CD14-positive monocyte (primary cell): ENCODE results near the gene AP4S1. TPM values are rescaled to one million over a fixed set of nuclear protein-coding genes. Genes with fewer than 3 reads are reported as not detected.
A peak's percentile ranks its signal among the peaks of the same experiment; 100 is the strongest.

Experiments
- DNase-seq, 3 donors: peaks; one replicate each; pipeline ENCODE4 v3.0.0-alpha.2; 2011 to 2022
- H2AFZ ChIP-seq: 2 replicates; pipeline ENCODE4 v1.6.0; 2012; ENCODE audit warnings: mild to moderate bottlenecking, low read depth, low read length, inconsistent platforms; ENCODE audit not compliant: insufficient read depth, poor library complexity, severe bottlenecking
- H3K27ac ChIP-seq, 2 donors: 1 replicate in 1 of 2; 2 replicates in 1 of 2; pipeline ENCODE4 v1.5.1; 2012 to 2013; ENCODE audit warnings: low read length in 2 of 2, control low read depth in 1 of 2, inconsistent platforms in 1 of 2, low read depth in 1 of 2, mild to moderate bottlenecking in 1 of 2
- H3K27me3 ChIP-seq, 2 donors: one replicate each; pipeline versions ENCODE4 v1.6.0 to v1.6.1; 2011 to 2013; ENCODE audit warnings: low read length in 2 of 2; ENCODE audit not compliant: control insufficient read depth in 2 of 2, insufficient read depth in 2 of 2
- H3K36me3 ChIP-seq, 2 donors: replicated peaks in 1 of 2; 1 replicate in 1 of 2; 2 replicates in 1 of 2; pipeline versions ENCODE4 v1.5.1 to v1.6.1; 2012 to 2013; ENCODE audit warnings: low read length in 2 of 2, control low read depth in 1 of 2, inconsistent platforms in 1 of 2, mild to moderate bottlenecking in 1 of 2; ENCODE audit not compliant: insufficient read depth in 2 of 2, control insufficient read depth in 1 of 2
- H3K4me1 ChIP-seq, 2 donors: 1 replicate in 1 of 2; 2 replicates in 1 of 2; pipeline versions ENCODE4 v1.5.1 to v1.6.1; 2012 to 2013; ENCODE audit warnings: low read length in 2 of 2, control low read depth in 1 of 2, inconsistent platforms in 1 of 2, mild to moderate bottlenecking in 1 of 2, moderate library complexity in 1 of 2; ENCODE audit not compliant: insufficient read depth in 2 of 2, control insufficient read depth in 1 of 2
- H3K4me2 ChIP-seq: replicated peaks from 2 replicates; pipeline ENCODE3; 2012; ENCODE audit warnings: low read length, moderate library complexity, mild to moderate bottlenecking; ENCODE audit not compliant: poor library complexity, severe bottlenecking; ENCODE audit errors: extremely low read depth
- H3K4me3 ChIP-seq, 3 experiments: fragments of 200-600 bp in 1 of 3; sonication (generic) in 1 of 3; replicated peaks in 1 of 3; 1 replicate in 2 of 3; 2 replicates in 1 of 3; pipeline ENCODE4 v1.5.1; 2011 to 2013; ENCODE audit warnings: low read length in 3 of 3, mild to moderate bottlenecking in 3 of 3, control low read depth in 2 of 3, low read depth in 2 of 3, inconsistent platforms in 1 of 3, moderate library complexity in 1 of 3
- H3K79me2 ChIP-seq: 2 replicates; pipeline ENCODE4 v1.6.0; 2012; ENCODE audit warnings: mild to moderate bottlenecking, control low read depth, inconsistent platforms, low read length, moderate library complexity; ENCODE audit not compliant: insufficient read depth
- H3K9ac ChIP-seq: 2 replicates; pipeline ENCODE4 v1.6.0; 2017; ENCODE audit warnings: low read length, mild to moderate bottlenecking; ENCODE audit not compliant: insufficient read depth, poor library complexity, severe bottlenecking
- H3K9me3 ChIP-seq, 2 donors: replicated peaks in 1 of 2; 1 replicate in 1 of 2; 2 replicates in 1 of 2; pipeline versions ENCODE4 v1.5.1 to v1.6.1; 2012 to 2013; ENCODE audit warnings: low read length in 2 of 2, control low read depth in 1 of 2; ENCODE audit not compliant: control insufficient read depth in 1 of 2, insufficient read depth in 1 of 2
- H4K20me1 ChIP-seq: 2 replicates; pipeline ENCODE4 v1.6.0; 2012; ENCODE audit warnings: mild to moderate bottlenecking, low read length, control low read depth, moderate library complexity; ENCODE audit not compliant: insufficient read depth
- H3K27ac Mint-ChIP-seq, 7 donors: one replicate each; pipeline ENCODE4 v1.8.0; 2020; ENCODE audit warnings: mild to moderate bottlenecking in 7 of 7, mixed read lengths in 7 of 7, moderate library complexity in 6 of 7, inconsistent platforms in 2 of 7
- H3K27me3 Mint-ChIP-seq, 3 donors: one replicate each; pipeline ENCODE4 v1.8.0; 2021 to 2022; ENCODE audit warnings: low read depth in 3 of 3, mild to moderate bottlenecking in 3 of 3, mixed read lengths in 3 of 3, moderate library complexity in 3 of 3, inconsistent platforms in 1 of 3
- H3K36me3 Mint-ChIP-seq, 2 donors: one replicate each; pipeline ENCODE4 v1.8.0; 2020; ENCODE audit warnings: mixed read lengths in 2 of 2, inconsistent platforms in 1 of 2, mild to moderate bottlenecking in 1 of 2
- H3K4me1 Mint-ChIP-seq: one replicate; pipeline ENCODE4 v1.8.0; 2020; ENCODE audit warnings: mild to moderate bottlenecking, mixed read lengths
- H3K4me3 Mint-ChIP-seq, 2 donors: one replicate each; pipeline ENCODE4 v1.8.0; 2020; ENCODE audit warnings: mild to moderate bottlenecking in 2 of 2, mixed read lengths in 2 of 2, moderate library complexity in 1 of 2
- H3K9me3 Mint-ChIP-seq, 7 donors: one replicate each; pipeline ENCODE4 v1.8.0; 2020 to 2022; ENCODE audit warnings: mixed read lengths in 7 of 7, mild to moderate bottlenecking in 6 of 7, moderate library complexity in 6 of 7, inconsistent platforms in 2 of 7
- CTCF ChIP-seq: fragments of 200-600 bp; IDR thresholded peaks from one replicate; pipeline ENCODE4 v1.8.0; 2022; ENCODE audit warnings: antibody characterized with exemption, mild to moderate bottlenecking
- WGBS: methylation state at CpG from one replicate; pipeline ENCODE4 v1.1.5; 2013; ENCODE audit warnings: missing lambda C conversion rate; ENCODE audit not compliant: insufficient coverage; 5-methylcytosine and 5-hydroxymethylcytosine counted together
- intact Hi-C, 2 donors: fragments of 100-400 bp; cut with micrococcal nuclease; formaldehyde crosslinking; loops; one replicate each; pipeline versions ENCODE4 v1.15.0 to v1.15.1; 2023
- polyA plus RNA-seq, 3 donors: library from polyadenylated mRNA; depleted of rRNA in 1 of 3; unstranded in 2 of 3; stranded (reverse) in 1 of 3; fragments of 300-500 nt in 2 of 3; fragments of >200 nt in 1 of 3; fragmentation: Illumina TruSeq in 2 of 3; gene quantifications; 1 replicate in 2 of 3; 2 replicates in 1 of 3; pipeline ENCODE4 v1.2.3, GENCODE V29; 2012 to 2021

Gene AP4S1
- polyA plus RNA-seq, 3 donors, result 1.7 to 5.1 (median 2.8) TPM

GRCh38 chr14:30985796-30986195, 39.7 kb upstream of the AP4S1 start:
- H3K4me2 ChIP-seq, result no peak overlapping the region
- Mint-ChIP-seq H3K4me1 (peaks cover 10% of the 10 kb centered on the region), H3K27ac (peak overlapping the region in 1 of 7 donors; percentile 42), H3K9me3 (no peaks in the 10 kb centered on the region), H3K27me3 (no peaks in the 10 kb centered on the region), H3K4me3 (no peak overlapping the region), H3K36me3 (peaks cover 3 to 16% of the 10 kb centered on the region in 2 donors)
- H2AFZ ChIP-seq, result no peak overlapping the region
- no peaks in the 10 kb centered on the region for H3K36me3 ChIP-seq
- peaks cover 3 to 6% of the 10 kb centered on the region in 2 donors for H3K4me1 ChIP-seq
- no peaks in the 10 kb centered on the region for H3K27me3 ChIP-seq
- intact Hi-C loops, result loop anchor here in 1 of 2 donors (10.0 kb wide), 1 partner anchor 49 kb away; no protein-coding TSS in a partner anchor
- no peak overlapping the region for H3K9ac ChIP-seq
- H4K20me1 ChIP-seq, result peaks cover 59% of the 10 kb centered on the region
- no peak for DNase-seq
- 100% methylated on average over 1 of the region's 3 CpGs for WGBS
- H3K27ac ChIP-seq, result no peak overlapping the region
- peaks cover 83% of the 10 kb centered on the region for H3K79me2 ChIP-seq
- TF ChIP-seq CTCF, result no peak
- H3K9me3 ChIP-seq, result no peaks in the 10 kb centered on the region
- H3K4me3 ChIP-seq, result no peak overlapping the region

DNA sequence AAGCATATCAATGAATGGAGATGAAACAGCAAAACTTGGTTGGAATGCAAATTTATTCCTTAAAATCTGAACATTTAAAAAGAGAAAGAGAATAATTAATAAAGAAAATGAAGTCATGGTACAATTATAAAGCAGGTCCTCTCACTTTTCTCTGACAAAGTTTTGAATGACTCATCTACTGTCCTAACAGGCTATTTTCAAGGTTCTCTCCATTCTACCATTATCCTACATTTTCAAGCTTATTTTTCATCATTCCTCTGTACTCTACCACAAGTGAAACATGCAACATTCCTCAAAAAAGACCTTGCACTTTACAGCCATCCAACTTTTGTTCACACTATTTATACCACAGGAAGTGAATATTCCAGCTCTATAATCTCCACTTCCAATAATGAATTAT, 36.9 kb upstream of the AP4S1 start:
- H3K27me3 ChIP-seq, result no peaks in the 10 kb centered on the region
- H3K4me2 ChIP-seq, result no peak overlapping the region
- H3K4me1 Mint-ChIP-seq, result peaks cover 18% of the 10 kb centered on the region
- H3K27me3 Mint-ChIP-seq, result no peaks in the 10 kb centered on the region
- no peaks in the 10 kb centered on the region for H3K9me3 ChIP-seq
- peaks cover 73% of the 10 kb centered on the region for H4K20me1 ChIP-seq
- no peak for TF ChIP-seq CTCF
- H2AFZ ChIP-seq, result no peak overlapping the region
- peaks cover 9 to 14% of the 10 kb centered on the region in 2 donors for H3K4me1 ChIP-seq
- intact Hi-C loops, result loop anchor here in 1 of 2 donors (10.0 kb wide), 1 partner anchor 46 kb away; no protein-coding TSS in a partner anchor
- no peak overlapping the region for H3K27ac ChIP-seq
- peaks cover 82% of the 10 kb centered on the region for H3K79me2 ChIP-seq
- H3K36me3 Mint-ChIP-seq, result peaks cover 3 to 16% of the 10 kb centered on the region in 2 donors
- H3K9me3 Mint-ChIP-seq, result no peaks in the 10 kb centered on the region
- DNase-seq, result no peak
- no peak overlapping the region for H3K4me3 ChIP-seq
- no peak overlapping the region for H3K9ac ChIP-seq
- no peaks in the 10 kb centered on the region for H3K36me3 ChIP-seq
- peak overlapping the region in 2 of 7 donors; percentile 38 to 57 for H3K27ac Mint-ChIP-seq
- no peak overlapping the region for H3K4me3 Mint-ChIP-seq
